ENCODE results near the gene C1QC. TPM values are rescaled to one million over a fixed set of nuclear protein-coding genes. Genes with fewer than 3 reads are reported as not detected.

The C1QC gene
- total and polyA plus RNA-seq, 2 of the 8 experiments (the other 6 are each of a cell fraction or from before 2014, with no cell fraction given), result not detected

DNA sequence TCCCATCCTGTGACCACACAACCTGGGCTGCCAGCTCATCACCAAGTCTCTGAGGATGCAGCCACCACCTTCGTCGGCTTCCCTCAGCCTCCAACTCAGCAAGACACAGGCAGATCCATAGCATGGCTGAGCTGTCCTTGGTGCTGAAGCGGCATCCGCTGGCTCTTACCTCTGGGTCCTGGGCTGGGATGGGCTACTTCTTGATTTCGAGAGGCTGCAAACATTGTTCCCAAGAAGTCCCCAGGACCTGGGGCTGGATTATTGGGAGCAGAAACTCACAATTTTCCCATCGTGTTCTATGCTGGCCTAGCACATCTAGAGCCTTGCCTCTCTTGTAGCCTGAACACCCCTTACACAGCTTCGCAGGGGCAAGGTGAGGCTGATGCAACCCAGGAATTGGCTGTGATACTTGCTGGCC, 31.9 kb upstream of the C1QC start (continued):
- TF ChIP-seq FOSL1 (IDR thresholded peaks at IDR 0.05; ENCODE audit: insufficient read depth, low read depth, low read length) (no peak), YY1 (IDR thresholded peaks at IDR 0.05; ENCODE audit: low read depth, low read length) (peak; percentile 65; the same call in 1 of the 2 replicates), ATF2 (IDR thresholded peaks at IDR 0.05; ENCODE audit: low read length) (no peak), GTF2F1 (IDR thresholded peaks at IDR 0.05; ENCODE audit: borderline replicate concordance, low read depth, low read length) (no peak), SIN3A (conservative IDR thresholded peaks at IDR 0.05 in 1 of 2, IDR thresholded peaks at IDR 0.05 in 1 of 2; ENCODE audit: low read depth in 1 of 2, low read length in 2 of 2) (peak; percentile 96 to 97), NANOG (IDR thresholded peaks at IDR 0.05; ENCODE audit: insufficient read depth, low read depth, low read length, poor library complexity, severe bottlenecking) (no peak), TEAD4 (IDR thresholded peaks at IDR 0.05; ENCODE audit: low read depth, low read length) (0 out of 2 replicates have a peak, but pooled peaks have one; percentile 15), CREB1 (IDR thresholded peaks at IDR 0.05) (peak; percentile 48; the same call in 1 of the 2 replicates), RFX5 (IDR thresholded peaks at IDR 0.05; ENCODE audit: borderline replicate concordance, low read depth, low read length) (no peak), TAF7 (optimal IDR thresholded peaks at IDR 0.05; ENCODE audit: borderline replicate concordance, low read depth, low read length) (no peak), PHF8 (conservative IDR thresholded peaks at IDR 0.05; ENCODE audit: low read depth, low read length) (no peak), SUZ12 (IDR thresholded peaks at IDR 0.05; ENCODE audit: low read length) (no peak), TAF1 (IDR thresholded peaks at IDR 0.05; ENCODE audit: low read depth, low read length) (no peak)
- TF ChIP-seq, protein P1, sequence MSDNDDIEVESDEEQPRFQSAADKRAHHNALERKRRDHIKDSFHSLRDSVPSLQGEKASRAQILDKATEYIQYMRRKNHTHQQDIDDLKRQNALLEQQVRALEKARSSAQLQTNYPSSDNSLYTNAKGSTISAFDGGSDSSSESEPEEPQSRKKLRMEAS (IDR thresholded peaks at IDR 0.05), result peak; percentile 78

Measured in H1 (cell line).